ENCODE data around the gene SLC16A7. TPM values are rescaled to one million over a fixed set of nuclear protein-coding genes. Genes with fewer than 3 reads are reported as not detected.
"Not testable (repeated sequence)": the region's sequence is repeated elsewhere in the genome, so short reads cannot be mapped to it uniquely, and the experiment has no call there.

The SLC16A7 gene
- total RNA-seq, 3 donors from 2014 or later (not counting 1 experiment from before 2014, with no cell fraction given), result 42.4 to 46.9 (median 43.2) TPM

- H3K9me3 ChIP-seq (ENCODE audit: control insufficient read depth, insufficient read depth, low read length), result no peaks in the 10 kb centered on the region
- Mint-ChIP-seq H3K9me3 (no peaks in the 10 kb centered on the region), H3K36me3 (no peaks in the 10 kb centered on the region), H3K27ac (peak overlapping the region; percentile 68 to 84), H3K27me3 (ENCODE audit: low read depth in 2 of 2) (no peaks in the 10 kb centered on the region), H3K4me3 (peak overlapping the region; percentile 75), H3K4me1 (peaks cover 25 to 31% of the 10 kb centered on the region in 2 donors)
- DNase-seq, result no peak
- no peak overlapping the region for H3K4me3 ChIP-seq (ENCODE audit: low read length)
- no peak for TF ChIP-seq CTCF (IDR thresholded peaks at IDR 0.05)
- peak; percentile 71 to 80 (median 74) for ATAC-seq
- WGBS (ENCODE audit: insufficient coverage), result 80% methylated on average over 1 of the region's 3 CpGs
- H3K27ac ChIP-seq (ENCODE audit: low read length), result peak overlapping the region; percentile 52
- intact Hi-C loops (cut with micrococcal nuclease), result no loop called here
- H3K27me3 ChIP-seq (ENCODE audit: control insufficient read depth, insufficient read depth, low read length), result no peaks in the 10 kb centered on the region
- no peaks in the 10 kb centered on the region for H3K36me3 ChIP-seq (ENCODE audit: control insufficient read depth, insufficient read depth, low read length)
- no peaks in the 10 kb centered on the region for H3K4me1 ChIP-seq (ENCODE audit: control insufficient read depth, insufficient read depth, low read length)
Measured at GRCh38 chr12:59737725-59738463, 142.1 kb downstream of the SLC16A7 start.

GRCh38 chr12:59742841-59743240, 147.0 kb downstream of the SLC16A7 start:
- H3K4me1 ChIP-seq (ENCODE audit: control insufficient read depth, insufficient read depth, low read length), result no peaks in the 10 kb centered on the region
- WGBS (ENCODE audit: insufficient coverage), result no CpG with 5 or more reads among the region's 1 CpG
- no peak overlapping the region for H3K27ac ChIP-seq (ENCODE audit: low read length)
- TF ChIP-seq CTCF (IDR thresholded peaks at IDR 0.05), result no peak
- no peak overlapping the region for H3K27ac Mint-ChIP-seq
- H3K9me3 Mint-ChIP-seq, result no peaks in the 10 kb centered on the region
- no peaks in the 10 kb centered on the region for H3K27me3 Mint-ChIP-seq (ENCODE audit: low read depth in 2 of 2)
- no peaks in the 10 kb centered on the region for H3K36me3 Mint-ChIP-seq
- H3K9me3 ChIP-seq (ENCODE audit: control insufficient read depth, insufficient read depth, low read length), result no peaks in the 10 kb centered on the region
- H3K4me1 Mint-ChIP-seq, result peaks cover 15 to 20% of the 10 kb centered on the region in 2 donors
- no peak overlapping the region for H3K4me3 Mint-ChIP-seq
- H3K4me3 ChIP-seq (ENCODE audit: low read length), result no peak overlapping the region
- H3K36me3 ChIP-seq (ENCODE audit: control insufficient read depth, insufficient read depth, low read length), result no peaks in the 10 kb centered on the region
- DNase-seq (no peak), ATAC-seq (no peak)
- H3K27me3 ChIP-seq (ENCODE audit: control insufficient read depth, insufficient read depth, low read length), result no peaks in the 10 kb centered on the region
- intact Hi-C loops (cut with micrococcal nuclease), result no loop called here

GRCh38 chr12:59744564-59744963, 148.7 kb downstream of the SLC16A7 start:
- Histone ChIP-seq H3K36me3 (ENCODE audit: control insufficient read depth, insufficient read depth, low read length) (no peaks in the 10 kb centered on the region), H3K27me3 (ENCODE audit: control insufficient read depth, insufficient read depth, low read length) (no peaks in the 10 kb centered on the region), H3K4me3 (ENCODE audit: low read length) (no peak overlapping the region), H3K9me3 (ENCODE audit: control insufficient read depth, insufficient read depth, low read length) (no peaks in the 10 kb centered on the region), H3K27ac (ENCODE audit: low read length) (no peak overlapping the region), H3K4me1 (ENCODE audit: control insufficient read depth, insufficient read depth, low read length) (no peaks in the 10 kb centered on the region)
- TF ChIP-seq CTCF (IDR thresholded peaks at IDR 0.05), result no peak
- ATAC-seq (no peak), DNase-seq (no peak)
- intact Hi-C loops (cut with micrococcal nuclease), result no loop called here
- 99% methylated on average over 8 of the region's 8 CpGs for WGBS (ENCODE audit: insufficient coverage)
- H3K4me1 Mint-ChIP-seq, result peaks cover 7 to 13% of the 10 kb centered on the region in 2 donors
- no peaks in the 10 kb centered on the region for H3K36me3 Mint-ChIP-seq
- H3K27me3 Mint-ChIP-seq (ENCODE audit: low read depth in 2 of 2), result no peaks in the 10 kb centered on the region
- no peak overlapping the region for H3K4me3 Mint-ChIP-seq
- H3K9me3 Mint-ChIP-seq, result peaks cover 0 to under 1% of the 10 kb centered on the region in 2 donors
- H3K27ac Mint-ChIP-seq, result no peak overlapping the region

GRCh38 chr12:59751091-59751490, 155.3 kb downstream of the SLC16A7 start:
- peaks cover 6 to 10% of the 10 kb centered on the region in 2 donors for H3K9me3 Mint-ChIP-seq
- H3K27ac ChIP-seq (ENCODE audit: low read length); H3K27me3 Mint-ChIP-seq (ENCODE audit: low read depth in 2 of 2); H3K27ac Mint-ChIP-seq; H3K36me3 ChIP-seq (ENCODE audit: control insufficient read depth, insufficient read depth, low read length); H3K4me3 Mint-ChIP-seq; H3K4me1 Mint-ChIP-seq; H3K4me3 ChIP-seq (ENCODE audit: low read length); intact Hi-C loops (cut with micrococcal nuclease); H3K9me3 ChIP-seq (ENCODE audit: control insufficient read depth, insufficient read depth, low read length); H3K36me3 Mint-ChIP-seq; H3K4me1 ChIP-seq (ENCODE audit: control insufficient read depth, insufficient read depth, low read length); ATAC-seq; DNase-seq; H3K27me3 ChIP-seq (ENCODE audit: control insufficient read depth, insufficient read depth, low read length): not testable (repeated sequence)
- WGBS (ENCODE audit: insufficient coverage), result 93% methylated on average over 19 of the region's 19 CpGs

Measured in natural killer cell (primary cell).